Activated CD4-positive, CD25-positive, alpha-beta regulatory T cell (primary cell): Measurements from ENCODE around the gene IQCE.

Source experiments
- DNase-seq, 4 experiments: peaks; one replicate each; lab custom pipeline; 2025; lab: John Stamatoyannopoulos, UW

IQCE gene

DNA sequence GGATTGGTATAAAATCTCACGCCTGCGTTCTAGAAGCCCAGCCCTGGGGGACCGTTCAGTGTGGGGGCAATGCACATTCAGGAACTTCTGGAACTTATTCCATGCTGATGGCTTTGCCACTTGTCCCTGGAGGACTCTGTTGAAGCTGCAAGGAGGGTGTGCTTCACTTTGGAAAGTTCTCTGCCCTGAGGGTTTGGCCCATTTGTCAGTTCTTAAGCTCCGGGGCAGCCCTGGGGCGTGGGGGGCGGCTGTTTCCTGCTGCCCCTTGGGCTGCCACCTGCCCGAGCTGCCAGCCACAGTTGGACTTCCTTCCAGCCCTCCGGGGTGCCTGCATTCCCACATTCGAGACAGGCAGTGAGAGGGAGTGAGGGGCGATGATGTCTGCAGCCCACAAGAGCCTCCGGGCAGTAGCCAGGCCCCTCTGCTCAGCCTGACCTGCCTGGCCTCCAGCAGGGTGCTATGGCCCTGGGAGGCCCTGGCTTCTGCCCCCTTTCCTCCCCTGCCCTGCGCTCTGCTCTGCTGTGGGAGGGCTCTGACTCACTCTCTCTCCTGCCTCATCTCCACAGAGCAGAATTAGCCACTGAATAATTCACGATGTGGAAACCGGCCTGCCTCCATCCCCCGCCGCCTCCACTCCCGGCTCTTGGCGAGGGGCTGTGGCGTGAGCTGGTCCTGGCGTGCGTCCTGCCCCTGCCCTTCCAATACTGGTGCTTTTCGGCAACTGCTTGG lies 74.9 kb downstream of the IQCE start:
- peak in 1 of 4 experiments; percentile 16 for DNase-seq

DNA sequence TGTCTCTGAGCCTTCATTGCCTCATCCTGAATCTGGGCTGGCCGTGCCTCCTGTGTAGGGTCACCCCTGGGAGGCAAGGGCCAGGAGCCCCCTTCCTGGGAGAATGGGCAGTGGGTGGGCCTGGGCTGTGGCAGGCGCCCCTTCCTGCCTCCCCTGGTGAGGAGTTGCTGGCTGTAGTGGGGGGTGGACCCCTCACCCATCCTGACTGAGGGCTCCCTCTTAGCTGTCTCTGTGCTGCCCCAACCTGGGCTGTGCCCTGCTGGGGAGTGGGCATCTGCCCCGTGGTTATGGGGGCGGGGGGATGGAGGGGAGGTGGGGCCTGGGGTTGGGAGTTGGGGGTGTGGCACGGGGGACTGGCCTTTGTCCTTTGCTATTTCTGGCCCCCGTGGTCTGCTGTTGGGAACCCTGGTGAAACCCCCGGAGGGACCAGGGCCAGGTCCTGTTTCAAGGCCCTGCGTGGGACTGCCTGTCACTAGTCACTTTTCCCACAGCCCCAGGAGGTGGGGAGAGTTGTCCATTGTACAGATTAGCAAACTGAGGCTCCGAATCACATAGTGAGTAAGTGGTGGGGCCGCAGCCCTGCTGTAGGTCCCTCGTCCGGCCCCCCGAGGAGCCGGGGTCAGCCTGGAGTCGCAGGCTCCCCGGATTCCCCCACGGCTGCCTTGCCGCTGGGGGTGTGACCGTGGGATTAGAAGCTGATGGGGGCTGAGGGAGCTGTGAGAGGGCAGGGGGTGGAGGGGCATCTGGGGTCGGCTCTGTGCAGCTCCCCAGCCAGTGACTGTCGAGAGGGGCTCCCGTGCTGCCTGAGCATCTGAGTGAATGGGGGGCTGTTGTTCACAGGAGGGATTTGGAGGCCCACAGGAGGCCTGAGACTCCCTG lies 75.7 kb downstream of the IQCE start:
- DNase-seq = no peak

DNA sequence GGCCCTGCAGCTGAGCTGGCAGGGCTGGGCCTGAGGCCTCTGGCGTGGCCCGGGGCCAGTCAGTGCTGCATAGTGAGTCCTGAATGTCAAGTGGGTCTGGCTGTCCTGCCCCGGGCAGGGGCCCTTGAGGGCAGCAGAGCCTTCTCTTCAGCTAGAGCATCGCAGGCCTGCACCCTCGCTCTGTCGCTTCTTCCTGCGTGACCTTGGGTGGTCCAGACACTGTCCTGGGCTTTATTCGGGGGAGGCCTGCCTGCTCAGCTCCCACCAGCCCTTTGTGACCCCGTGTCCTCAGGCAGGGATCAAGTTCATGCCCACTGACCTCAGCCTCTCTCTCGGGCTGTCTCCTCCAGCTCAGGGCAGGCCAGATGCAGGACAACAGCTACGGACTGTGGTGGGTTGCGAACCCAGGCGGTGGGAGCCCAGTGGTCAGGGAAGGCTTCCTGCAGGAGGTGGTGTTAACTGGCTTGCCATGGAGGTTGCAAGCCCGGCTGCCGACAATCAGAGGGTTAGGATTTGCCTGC lies 76.4 kb downstream of the IQCE start:
- no peak for DNase-seq

DNA sequence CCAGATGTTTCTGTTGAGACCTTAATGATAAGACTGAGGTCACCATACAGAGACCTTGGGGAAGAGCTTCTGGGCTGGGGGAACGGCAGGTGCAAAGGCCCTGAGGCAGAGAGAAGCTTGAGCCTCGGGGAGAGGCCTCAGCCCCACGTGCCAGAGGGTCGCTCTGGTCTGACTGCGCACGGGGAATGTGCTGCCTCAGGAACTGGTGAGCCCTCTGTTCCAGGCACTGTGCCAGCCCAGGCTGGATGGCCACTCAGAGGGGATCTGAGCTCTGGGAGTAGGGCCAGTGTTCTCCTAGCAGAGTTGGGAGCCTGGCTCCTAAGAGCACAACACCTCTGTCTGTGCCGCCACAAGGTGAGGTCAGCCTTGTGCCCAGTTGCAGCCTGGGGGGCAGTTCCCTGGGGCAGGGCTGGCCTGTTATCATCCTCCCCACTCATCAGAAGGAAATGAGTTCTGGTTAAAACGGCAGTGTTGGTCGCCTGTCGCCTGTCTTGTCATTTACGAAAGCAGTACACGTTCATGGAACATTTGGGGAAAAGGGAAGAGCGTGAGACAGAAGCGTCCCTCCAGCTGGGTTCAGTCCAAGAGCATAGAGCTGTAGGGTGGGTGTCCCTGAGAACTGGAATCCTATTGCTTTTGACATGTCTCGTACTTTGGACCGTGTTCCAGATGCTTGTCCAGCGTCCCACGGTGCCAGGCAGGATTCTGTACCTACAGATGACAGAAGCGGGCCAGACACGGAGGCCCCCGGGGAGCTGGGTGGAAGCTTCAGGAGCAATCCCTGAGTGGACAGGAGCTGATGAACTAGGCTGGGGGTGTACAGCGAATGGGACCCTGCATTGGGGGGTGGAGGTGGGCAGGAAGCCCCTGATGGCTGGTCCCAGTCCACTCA lies 77.3 kb downstream of the IQCE start:
- DNase-seq = no peak

DNA sequence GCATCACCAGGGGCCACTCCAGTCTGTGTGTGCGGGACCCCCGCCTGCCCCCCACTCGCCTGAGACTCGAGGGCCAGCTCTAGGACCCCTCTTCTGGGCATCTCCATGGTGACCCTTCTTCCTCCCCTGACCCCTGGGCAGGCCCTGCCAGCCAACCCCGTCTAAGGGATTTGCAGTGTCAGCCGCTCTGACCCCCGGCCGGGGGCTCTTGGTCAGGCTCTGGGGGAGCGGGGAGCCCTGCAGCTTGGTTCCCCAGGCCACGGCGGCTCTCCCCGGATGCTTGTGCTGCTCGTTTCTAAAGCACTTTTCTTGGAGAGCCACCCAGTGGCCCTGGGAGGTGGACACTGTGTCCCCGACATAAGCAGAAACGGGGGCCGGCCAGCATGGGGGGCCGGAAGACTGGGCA lies 78.3 kb downstream of the IQCE start:
- no peak for DNase-seq

DNA sequence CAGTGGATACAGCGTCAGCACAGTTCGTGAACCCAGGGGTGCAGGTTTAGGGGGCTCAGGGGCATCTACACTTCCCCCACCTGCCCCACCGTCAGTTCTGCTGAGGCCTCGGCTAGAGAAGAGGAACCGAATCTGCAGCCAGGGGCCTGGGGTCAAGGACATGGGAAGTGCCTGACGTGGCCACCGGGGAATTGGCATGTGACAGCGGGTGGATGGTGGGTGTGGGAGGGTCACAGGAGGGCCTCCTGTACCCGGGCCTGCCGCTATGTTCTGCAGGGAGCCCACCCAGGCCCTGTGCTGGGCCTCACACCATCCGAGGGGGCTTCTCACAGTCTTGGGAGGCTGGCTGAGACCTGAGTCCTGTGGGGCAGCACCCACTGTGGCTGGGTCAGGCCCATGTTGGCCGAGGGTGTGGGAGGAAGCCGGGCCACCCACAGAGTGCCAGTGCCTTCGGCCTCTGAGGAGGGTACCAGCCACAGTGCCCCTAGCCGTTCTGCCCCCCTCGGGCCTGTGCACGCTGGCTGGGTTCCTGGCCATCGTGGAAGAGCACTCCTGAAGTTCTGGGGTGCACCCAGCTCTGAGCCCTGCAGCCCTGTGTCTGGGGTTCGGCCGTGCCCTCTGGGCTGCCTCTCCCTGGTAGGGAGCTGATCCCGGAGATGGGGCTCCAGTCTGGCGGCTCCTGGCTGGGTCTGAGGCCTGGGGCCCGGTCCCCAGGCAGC lies 78.9 kb downstream of the IQCE start:
- DNase-seq = no peak

DNA sequence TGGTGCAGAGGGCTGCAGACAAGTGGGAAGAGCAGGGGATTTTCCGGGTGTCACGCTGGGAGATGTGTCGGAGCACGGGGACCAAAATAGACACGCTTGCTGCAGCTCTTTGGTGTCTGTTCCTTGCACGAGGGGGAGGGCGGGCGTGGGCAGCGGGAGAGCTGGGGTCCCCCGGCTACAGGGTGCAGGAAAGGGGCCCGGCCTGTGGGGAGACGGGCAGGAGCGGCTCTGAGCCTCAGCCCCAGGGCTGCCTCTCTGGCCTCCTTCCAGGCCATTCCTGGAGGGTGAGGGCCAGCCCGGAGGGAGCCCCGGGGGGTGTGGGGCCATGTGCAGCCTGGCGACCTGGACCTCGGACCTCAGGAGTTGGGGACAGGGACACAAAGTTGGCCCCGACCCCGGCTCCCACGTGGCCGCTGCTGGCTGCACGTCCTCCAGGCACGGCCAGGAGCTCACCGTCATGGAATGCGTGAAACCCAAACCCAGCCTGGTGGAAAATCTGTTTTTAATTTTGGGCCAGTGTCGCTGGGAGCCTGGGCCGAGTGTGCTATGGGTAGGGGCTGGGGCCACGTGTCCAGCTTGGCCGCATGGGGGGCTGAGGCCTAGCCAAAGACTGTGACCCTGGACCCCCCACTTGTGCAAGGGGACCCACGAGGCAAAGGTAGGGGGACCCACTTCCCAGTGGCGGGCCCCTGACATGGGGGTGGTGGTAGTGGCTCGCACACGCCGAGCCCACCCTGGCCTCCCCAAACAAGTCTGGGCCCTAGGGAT lies 79.6 kb downstream of the IQCE start:
- no peak for DNase-seq

DNA sequence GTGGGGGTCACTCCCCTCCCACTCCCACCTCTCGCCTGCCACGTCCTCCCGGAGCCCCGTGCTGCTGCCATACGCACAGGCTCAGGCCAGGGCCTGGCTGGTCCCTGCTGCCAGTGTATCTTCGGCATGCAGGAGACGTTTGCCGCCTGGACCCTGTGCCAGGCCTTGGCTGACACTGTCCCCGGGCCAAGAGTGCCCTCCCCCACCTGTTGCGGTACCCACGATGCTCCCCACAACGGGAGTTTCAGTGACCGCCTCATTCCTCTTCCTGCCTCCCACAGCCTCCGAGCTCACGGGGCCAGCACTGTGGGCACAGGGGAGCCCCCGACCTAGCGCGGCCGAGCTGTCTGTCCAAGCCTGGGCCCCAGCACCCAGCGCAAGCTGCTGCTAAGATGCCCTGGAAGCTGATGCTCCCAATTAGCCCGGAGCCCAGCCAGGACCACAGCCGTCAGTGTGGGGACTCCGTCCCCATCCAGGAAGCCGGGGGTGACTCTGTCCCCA lies 80.5 kb downstream of the IQCE start:
- no peak for DNase-seq

DNA sequence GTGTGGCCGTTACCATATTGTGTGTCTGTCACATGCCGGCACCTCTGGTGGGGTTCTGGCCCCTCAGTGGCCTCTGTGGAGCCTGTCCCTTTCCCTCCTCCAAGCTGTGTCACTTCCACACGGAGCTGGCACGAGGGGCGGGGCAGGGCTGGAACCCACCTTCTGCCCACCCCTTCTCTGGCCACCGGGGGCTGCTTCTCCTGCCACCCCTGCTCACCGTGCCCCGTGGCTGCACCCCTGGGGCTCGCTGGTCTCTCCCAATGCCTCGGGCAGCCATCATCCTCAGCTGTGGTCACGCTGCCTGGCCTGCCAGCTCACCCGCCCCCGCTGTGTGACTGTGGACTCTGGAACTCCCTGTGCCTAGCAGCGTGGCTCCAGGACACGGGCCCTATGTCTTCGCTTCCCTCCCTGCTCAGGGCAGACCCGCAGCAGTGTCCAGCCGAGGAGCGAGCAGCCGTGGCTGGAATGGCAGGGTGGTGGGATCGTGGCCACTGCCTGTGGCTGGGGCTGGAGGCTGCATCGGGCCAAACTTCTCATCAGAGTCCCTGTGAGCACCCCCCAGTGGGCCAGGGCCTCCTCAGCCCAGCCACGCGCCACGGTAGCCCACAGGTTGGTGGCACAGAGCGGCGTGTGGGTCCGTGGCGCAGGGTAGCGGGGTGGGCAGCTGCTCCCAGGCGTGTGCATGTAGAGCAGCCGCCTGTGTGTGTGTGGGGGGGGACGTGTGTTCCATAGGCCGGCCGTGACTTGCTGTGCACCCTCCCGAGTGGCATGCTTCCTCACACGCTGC lies 81.1 kb downstream of the IQCE start:
- no peak for DNase-seq

DNA sequence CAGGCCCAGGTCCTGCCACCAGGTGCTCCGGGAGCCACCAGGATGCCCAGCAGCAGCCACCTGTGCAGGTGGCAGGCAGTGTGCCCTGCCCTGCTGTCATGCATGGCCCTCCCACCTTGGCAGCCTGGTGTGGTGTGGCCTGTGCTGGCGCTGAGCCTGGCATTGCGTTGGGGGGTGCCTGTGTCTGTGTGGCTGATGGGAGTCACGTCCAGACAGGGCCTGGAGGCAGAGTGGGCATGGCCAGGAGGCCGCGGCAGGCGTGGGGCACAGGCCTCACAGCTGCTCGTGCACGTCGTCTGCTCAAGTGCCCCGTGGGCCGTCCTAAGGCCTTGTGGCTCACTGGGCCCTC lies 81.7 kb downstream of the IQCE start:
- DNase-seq = no peak

DNA sequence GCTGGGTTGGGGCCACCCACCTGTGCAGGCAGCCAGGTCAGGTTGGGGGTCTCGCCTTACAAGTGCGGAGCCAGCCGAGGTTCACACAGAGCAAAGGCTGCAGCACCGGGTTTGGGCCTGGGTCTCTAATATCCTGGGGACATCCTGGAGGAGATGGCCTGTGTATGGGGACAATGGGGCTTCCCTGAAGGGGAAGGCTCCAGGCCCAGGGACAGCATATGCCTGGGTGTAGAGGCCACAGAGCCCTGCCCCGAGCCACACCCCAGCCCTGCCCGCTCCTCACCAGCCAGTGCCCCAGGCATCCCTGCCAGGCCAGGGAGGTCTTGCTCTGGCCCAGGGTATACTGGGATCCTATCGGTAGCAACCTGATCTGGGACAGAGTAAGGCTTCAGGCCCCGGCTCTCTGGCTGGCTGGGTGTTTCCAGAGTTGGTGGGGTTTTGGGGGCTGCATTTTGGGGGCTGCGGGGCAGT lies 82.1 kb downstream of the IQCE start:
- no peak for DNase-seq

DNA sequence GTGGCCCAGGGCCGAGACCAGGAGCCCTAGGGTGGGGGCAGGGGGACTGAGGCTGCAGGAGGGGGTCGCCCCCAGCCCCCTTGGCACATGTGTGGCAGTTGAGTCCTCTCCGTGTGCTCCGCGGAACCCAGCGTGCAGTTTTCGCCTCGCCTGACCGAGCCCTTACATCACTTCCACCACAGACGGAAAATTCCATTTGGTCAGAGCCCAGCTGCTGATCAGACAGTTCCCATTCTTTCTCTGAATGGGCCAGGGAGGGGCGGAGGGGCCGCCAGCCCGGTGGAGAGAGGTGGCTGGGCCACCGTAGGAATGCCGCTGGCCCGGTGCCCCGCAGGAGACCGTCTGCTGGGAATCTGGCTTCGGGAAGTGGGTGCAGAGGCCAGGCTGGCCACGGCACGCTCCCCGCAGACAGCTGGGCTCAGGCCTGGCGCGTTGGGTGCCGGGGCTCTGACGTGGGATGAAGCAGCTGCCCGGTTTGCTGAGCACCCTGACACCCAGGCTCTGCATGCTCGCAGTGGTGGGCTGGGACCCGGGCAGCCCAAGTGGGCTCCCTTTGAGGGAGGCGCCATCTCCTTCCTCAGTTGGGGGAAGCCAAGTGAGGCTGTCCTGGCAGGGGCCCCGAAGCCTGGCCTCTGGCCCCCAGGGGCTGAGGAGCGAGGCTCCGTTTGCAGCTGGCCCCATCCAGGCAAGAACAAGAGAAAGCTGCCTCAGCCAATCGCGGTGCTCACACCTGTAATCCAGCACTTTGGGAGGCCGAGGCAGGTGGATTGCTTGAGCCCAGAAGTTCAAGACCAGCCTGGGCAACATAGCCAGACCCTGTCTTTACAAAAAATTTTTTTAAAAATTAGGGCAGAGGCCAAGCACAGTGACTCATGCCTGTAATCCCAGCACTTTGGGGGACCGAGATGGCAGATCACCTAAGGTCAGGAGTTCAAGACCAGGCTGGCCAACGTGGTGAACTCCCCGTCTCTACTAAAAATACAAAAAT lies 82.9 kb downstream of the IQCE start:
- DNase-seq = no peak

DNA sequence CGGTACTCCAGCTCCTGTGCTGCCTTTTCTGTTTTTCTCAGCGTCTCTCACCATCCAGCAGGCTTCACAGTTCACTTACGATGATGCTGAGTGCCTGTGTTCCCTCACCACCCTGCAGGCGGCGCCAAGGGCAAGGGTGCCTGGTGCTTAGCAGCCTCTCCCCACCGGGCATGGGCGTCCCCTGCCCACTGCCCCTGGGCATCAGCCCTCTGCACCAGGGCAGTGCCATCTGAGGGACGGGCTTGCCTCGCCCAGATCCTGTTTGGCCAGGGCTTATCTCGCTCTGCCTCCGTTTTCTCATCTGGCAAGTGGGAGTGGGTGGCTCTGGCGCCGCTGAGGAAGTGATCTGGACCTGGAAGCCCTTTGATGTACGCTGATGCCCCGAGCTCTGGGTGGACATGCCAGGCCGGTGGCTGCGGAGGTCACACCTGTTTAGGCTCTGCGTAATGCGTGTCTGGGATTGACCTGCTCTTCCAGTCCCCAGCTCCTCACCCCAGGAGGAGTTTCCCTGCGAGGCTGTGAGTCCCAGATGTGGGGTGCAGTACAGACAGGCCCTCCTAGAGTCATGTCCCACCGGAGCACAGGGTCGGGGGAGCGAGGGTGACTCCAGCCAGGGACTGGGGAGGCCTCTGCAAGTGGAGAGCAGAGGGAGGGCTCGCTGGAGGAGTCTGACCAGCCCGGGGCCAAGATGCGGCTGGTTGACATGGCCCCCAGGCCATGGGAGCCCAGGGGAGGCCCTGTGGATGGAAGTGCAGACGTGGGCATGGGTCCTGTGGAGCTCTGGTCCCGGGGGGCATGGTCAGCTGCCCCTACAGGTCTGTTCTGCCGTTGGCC lies 84.8 kb downstream of the IQCE start:
- DNase-seq = no peak

DNA sequence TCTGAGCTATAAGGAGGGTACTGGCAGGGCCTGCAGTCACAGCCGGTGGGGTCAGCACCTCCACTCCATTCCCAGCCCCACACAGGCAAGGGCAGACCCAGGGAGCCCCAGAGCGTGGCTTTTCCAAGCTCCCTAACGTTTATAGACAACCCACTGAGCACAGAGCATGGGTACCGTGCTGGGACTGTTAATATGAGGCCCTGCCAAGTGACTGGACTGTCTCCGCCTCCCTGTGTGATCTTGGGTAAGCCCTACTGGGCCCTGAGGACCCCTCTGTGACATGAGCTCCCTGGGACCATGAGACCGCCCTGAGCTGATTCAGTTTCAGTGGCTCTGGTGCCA lies 85.4 kb downstream of the IQCE start:
- no peak for DNase-seq

DNA sequence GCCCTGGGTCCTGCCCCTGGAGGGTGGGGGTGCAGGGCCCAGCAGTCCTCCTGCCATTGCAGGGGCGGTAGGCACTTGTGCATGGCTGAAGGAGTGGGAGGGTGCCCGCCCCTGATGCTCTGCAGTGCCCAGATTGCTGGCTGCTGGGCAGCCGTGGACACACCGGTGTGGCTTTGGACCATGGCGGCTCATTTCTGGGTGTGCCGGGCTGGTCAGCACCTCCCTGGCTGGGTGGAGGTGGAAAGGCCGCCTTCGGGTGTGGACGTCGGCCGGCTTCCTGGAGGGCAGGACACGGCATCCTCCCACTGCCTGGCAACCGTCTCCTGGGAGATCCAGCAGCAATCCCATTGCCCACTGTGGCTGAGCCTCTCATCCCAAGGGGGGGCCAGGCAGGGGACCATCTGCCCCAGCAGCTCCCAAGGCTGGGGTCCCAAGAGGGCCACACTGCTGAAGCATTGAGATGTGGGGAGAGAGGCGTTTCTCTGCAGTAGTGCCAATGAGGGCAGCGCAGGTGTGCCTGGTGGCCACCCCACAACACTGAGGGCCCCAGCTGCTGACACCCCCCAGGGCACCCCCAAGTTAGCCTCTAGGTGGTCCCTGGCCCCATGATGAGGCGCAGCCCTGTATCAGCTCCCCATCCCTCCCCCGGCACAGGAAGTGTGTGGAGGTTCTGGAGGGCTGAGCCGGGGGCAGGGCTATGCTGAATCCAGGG lies 85.9 kb downstream of the IQCE start:
- no peak for DNase-seq

DNA sequence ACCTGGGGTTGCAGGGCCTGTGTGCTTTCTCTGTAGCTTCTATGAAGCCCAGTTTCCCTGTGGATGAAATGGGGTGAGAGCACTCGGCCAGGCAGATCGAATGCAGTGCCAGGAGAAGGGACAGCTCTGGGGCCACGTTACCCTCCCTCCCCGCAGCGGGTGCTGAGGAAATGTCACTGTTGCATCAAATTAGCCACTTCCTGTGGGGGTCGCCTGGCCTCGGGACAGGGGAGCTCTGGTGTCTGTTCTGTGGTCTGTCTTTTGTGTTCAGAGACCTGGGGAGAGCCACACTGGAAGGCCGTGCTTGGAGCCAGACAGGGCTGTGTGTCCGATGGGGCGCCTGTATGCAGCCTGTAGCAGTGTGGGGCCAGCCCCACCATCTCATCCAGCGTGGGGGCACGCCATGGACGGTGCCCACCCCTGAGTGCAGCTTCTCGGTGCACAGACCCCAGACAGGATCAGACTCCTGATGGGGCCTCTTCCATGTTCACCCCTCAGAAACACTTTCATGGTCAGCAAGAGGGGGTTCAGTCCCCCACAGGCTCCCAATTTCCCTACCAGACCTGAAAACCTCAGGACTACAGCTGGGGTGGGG lies 86.6 kb downstream of the IQCE start:
- peak in 1 of 4 experiments; percentile 21 for DNase-seq

DNA sequence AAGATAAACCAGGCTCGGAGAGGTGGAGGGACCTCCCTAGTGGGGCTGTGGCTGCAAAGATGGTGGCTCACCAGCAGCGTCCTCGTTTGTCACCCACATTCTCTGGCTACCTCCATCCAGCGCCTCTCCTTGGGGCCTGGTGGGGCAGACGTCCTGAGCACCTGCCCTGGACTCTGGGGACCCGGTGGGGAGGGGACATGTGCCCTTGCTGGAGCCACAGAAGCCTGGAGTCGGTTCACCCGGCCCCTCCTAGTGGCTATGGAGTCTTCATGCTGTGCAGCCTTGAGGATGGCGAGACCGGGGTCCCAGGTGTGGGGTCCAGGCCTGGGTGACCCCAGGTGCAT lies 87.5 kb downstream of the IQCE start:
- DNase-seq = no peak
